Left forelimb (tissue), 1 donor: ENCODE data around the gene SLC22A5.
"Not testable (repeated sequence)": the region's sequence is repeated elsewhere in the genome, so short reads cannot be mapped to it uniquely, and the experiment has no call there.

Experiments used
- DNase-seq: peaks from one replicate; pipeline ENCODE4 v3.0.0-alpha.2; 2018; ENCODE audit warnings: low spot score

SLC22A5 gene

GRCh38 chr5:132388244-132389050 lies 18.9 kb downstream of the SLC22A5 start:
- DNase-seq = no peak

- no peak for DNase-seq
Measured at GRCh38 chr5:132389051-132389331, 19.5 kb downstream of the SLC22A5 start.

- DNase-seq = no peak
Measured at GRCh38 chr5:132389585-132390286, 20.2 kb downstream of the SLC22A5 start.

- DNase-seq = no peak
Measured at GRCh38 chr5:132391247-132391646, 21.7 kb downstream of the SLC22A5 start.

- no peak for DNase-seq
Measured at GRCh38 chr5:132391870-132392269, 22.4 kb downstream of the SLC22A5 start.

- no peak for DNase-seq
Measured at GRCh38 chr5:132392411-132392810, 22.9 kb downstream of the SLC22A5 start.

- DNase-seq = no peak
Measured at GRCh38 chr5:132392978-132393825, 23.7 kb downstream of the SLC22A5 start.

GRCh38 chr5:132394667-132395259 lies 25.3 kb downstream of the SLC22A5 start:
- no peak for DNase-seq

- DNase-seq = no peak
Measured at GRCh38 chr5:132396589-132397031, 27.1 kb downstream of the SLC22A5 start.

GRCh38 chr5:132397224-132397623 lies 27.7 kb downstream of the SLC22A5 start:
- DNase-seq = no peak

- DNase-seq = not testable (repeated sequence)
Measured at GRCh38 chr5:132397936-132398675, 28.6 kb downstream of the SLC22A5 start.

- not testable (repeated sequence) for DNase-seq
Measured at GRCh38 chr5:132404041-132404440, 34.5 kb downstream of the SLC22A5 start.

GRCh38 chr5:132405646-132406045 lies 36.1 kb downstream of the SLC22A5 start:
- no peak for DNase-seq

- DNase-seq = no peak
Measured at GRCh38 chr5:132406144-132406783, 36.8 kb downstream of the SLC22A5 start.

GRCh38 chr5:132407970-132408369 lies 38.5 kb downstream of the SLC22A5 start:
- no peak for DNase-seq

- no peak for DNase-seq
Measured at GRCh38 chr5:132408456-132408855, 38.9 kb downstream of the SLC22A5 start.

- DNase-seq = no peak
Measured at GRCh38 chr5:132408965-132409364, 39.5 kb downstream of the SLC22A5 start.

GRCh38 chr5:132410451-132411303 lies 41.2 kb downstream of the SLC22A5 start:
- peak; percentile 89 for DNase-seq

GRCh38 chr5:132411304-132412013 lies 41.9 kb downstream of the SLC22A5 start:
- DNase-seq = no peak
